ENCODE results near the gene PMM1. TPM values are rescaled to one million over a fixed set of nuclear protein-coding genes. Genes with fewer than 3 reads are reported as not detected.

Gene PMM1
- total and polyA plus RNA-seq, 12 donors, result 37.8 to 105 (median 62.1) TPM

DNA sequence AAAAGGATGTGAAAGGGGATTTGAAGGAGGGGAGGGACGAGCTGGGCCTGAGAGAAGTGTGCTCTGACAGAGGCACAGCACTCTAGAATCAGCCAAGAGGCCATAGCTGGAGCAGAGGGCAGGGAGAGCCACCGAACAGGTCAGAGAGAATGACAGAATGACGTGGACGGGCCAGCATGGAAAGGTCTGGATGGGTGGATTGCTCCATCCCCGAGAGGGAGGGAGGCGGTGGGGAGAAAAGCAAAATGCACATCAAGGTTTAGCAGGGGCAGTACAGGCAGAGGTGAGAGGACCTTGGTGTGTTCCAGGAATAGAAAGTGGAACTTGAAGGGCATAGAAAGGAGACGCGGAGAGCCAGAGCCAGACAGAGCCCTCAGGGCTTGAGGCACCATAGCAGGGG lies 6.9 kb downstream of the PMM1 start:
- H3K27me3 ChIP-seq, result no peaks in the 10 kb centered on the region
- peaks cover 0 to 30% of the 10 kb centered on the region in 2 donors for H3K36me3 ChIP-seq (replicated peaks in 1 of 2)
- H3K4me1 ChIP-seq (replicated peaks in 1 of 2), result peaks cover 22 to 28% of the 10 kb centered on the region in 2 donors
- H3K27ac ChIP-seq, result peak overlapping the region; percentile 0 to 90 (median 60)
- WGBS, 4 donors, result 35 to 58% (median 55%) methylated on average over 8 of the region's 8 CpGs
- intact Hi-C loops (cut with DNase I), result no loop called here
- DNase-seq, result peak; percentile 68 to 87 (median 73)
- TF ChIP-seq POLR2A (IDR thresholded peaks at IDR 0.05), result peak in 1 of 2 donors; percentile 14
- TF ChIP-seq, protein P1, sequence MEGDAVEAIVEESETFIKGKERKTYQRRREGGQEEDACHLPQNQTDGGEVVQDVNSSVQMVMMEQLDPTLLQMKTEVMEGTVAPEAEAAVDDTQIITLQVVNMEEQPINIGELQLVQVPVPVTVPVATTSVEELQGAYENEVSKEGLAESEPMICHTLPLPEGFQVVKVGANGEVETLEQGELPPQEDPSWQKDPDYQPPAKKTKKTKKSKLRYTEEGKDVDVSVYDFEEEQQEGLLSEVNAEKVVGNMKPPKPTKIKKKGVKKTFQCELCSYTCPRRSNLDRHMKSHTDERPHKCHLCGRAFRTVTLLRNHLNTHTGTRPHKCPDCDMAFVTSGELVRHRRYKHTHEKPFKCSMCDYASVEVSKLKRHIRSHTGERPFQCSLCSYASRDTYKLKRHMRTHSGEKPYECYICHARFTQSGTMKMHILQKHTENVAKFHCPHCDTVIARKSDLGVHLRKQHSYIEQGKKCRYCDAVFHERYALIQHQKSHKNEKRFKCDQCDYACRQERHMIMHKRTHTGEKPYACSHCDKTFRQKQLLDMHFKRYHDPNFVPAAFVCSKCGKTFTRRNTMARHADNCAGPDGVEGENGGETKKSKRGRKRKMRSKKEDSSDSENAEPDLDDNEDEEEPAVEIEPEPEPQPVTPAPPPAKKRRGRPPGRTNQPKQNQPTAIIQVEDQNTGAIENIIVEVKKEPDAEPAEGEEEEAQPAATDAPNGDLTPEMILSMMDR (IDR thresholded peaks at IDR 0.05), result no peak
- H3K4me3 ChIP-seq, result no peak overlapping the region
- no peaks in the 10 kb centered on the region for H3K9me3 ChIP-seq (replicated peaks in 1 of 3)

- no peak overlapping the region for H3K4me3 ChIP-seq
- TF ChIP-seq, protein P1 (IDR thresholded peaks at IDR 0.05), result no peak
- TF ChIP-seq POLR2A (IDR thresholded peaks at IDR 0.05), result peak in 1 of 2 donors; percentile 61
- peaks cover 26 to 34% of the 10 kb centered on the region in 2 donors for H3K4me1 ChIP-seq (replicated peaks in 1 of 2)
- intact Hi-C loops (cut with DNase I), result no loop called here
- DNase-seq, result peak; percentile 79 to 93 (median 92)
- peak overlapping the region; percentile 23 to 94 (median 85) for H3K27ac ChIP-seq
- no peaks in the 10 kb centered on the region for H3K27me3 ChIP-seq
- 31 to 46% (median 44%) methylated on average over 3 to 6 of the region's 6 CpGs for WGBS, 4 donors
- no peaks in the 10 kb centered on the region for H3K9me3 ChIP-seq (replicated peaks in 1 of 3)
- peaks cover 0 to 39% of the 10 kb centered on the region in 2 donors for H3K36me3 ChIP-seq (replicated peaks in 1 of 2)
Observed at GRCh38 chr22:41579997-41580355, 9.7 kb downstream of the PMM1 start.

DNA sequence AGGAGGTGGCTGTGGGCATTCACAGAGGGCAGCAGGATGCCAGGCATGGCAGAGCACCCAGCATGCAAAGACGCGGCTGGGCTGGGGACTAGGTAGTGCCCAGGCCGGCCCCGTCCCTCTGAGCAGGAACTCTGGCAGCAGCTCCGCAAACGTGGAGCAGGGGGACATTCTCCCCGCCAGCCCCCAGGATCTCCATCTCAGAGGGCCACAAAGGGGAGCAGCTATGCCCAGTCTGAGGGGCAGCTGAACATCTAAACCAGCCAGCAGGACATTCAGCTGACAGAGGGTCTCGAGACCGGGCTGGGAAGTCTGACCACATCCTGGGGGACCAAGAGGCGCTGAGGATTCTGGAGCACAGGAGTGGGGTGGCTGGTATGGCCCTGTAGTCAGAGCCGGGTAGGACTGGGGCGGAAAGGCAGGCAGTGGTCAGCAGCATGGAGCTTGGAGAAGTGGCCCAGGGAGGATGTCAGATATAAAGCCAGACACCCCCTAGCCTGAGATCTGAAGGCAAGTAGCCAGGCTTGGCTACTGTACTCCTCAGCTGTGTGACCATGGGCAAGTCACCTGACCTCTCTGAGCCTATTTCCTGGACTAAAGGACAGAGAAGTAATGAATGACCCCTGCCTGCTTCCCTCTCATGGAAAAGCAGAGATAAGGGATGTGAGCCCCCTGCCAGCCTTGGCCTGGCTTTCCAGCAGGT lies 10.2 kb downstream of the PMM1 start:
- intact Hi-C loops (cut with DNase I), result no loop called here
- H3K36me3 ChIP-seq (replicated peaks in 1 of 2), result peaks cover 0 to 39% of the 10 kb centered on the region in 2 donors
- 79 to 90% (median 86%) methylated on average over 6 to 12 of the region's 12 CpGs for WGBS, 4 donors
- H3K4me1 ChIP-seq (replicated peaks in 1 of 2), result peaks cover 32 to 39% of the 10 kb centered on the region in 2 donors
- no peaks in the 10 kb centered on the region for H3K27me3 ChIP-seq
- TF ChIP-seq, protein P1 (IDR thresholded peaks at IDR 0.05), result no peak
- TF ChIP-seq POLR2A (IDR thresholded peaks at IDR 0.05), result no peak
- H3K4me3 ChIP-seq, result no peak overlapping the region
- H3K27ac ChIP-seq, result peak overlapping the region; percentile 23 to 94 (median 85)
- H3K9me3 ChIP-seq (replicated peaks in 1 of 3), result no peaks in the 10 kb centered on the region
- DNase-seq, result peak in 6 of 7 donors; percentile 45 to 63 (median 47)

DNA sequence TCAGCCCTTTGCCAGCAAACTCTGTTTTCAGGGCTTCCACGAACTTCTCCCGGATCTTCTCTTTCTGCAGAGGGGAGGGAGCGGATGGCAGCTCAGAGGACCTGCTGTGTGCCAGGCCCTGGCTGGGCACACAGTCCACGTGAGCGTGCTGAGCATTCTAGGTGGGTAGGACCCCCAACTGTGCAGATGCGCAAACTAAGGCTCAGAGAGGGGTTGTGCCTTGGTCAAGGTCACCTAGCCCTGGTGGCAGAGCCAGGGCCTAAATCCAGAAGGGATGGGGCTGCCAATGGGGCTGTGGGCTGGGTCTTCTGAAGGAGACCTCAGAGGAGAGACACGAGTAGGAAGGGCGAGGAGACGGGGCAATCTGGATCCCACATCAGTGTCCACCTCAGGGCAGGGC lies 10.8 kb downstream of the PMM1 start:
- H3K27me3 ChIP-seq, result no peaks in the 10 kb centered on the region
- H3K4me3 ChIP-seq, result no peak overlapping the region
- intact Hi-C loops (cut with DNase I), result no loop called here
- H3K9me3 ChIP-seq (replicated peaks in 1 of 3), result no peaks in the 10 kb centered on the region
- TF ChIP-seq POLR2A (IDR thresholded peaks at IDR 0.05), result no peak
- TF ChIP-seq, protein P1 (IDR thresholded peaks at IDR 0.05), result no peak
- H3K27ac ChIP-seq, result peak overlapping the region; percentile 23 to 94 (median 85)
- peaks cover 0 to 34% of the 10 kb centered on the region in 2 donors for H3K36me3 ChIP-seq (replicated peaks in 1 of 2)
- WGBS, 4 donors, result 50 to 80% (median 53%) methylated on average over 3 to 9 of the region's 9 CpGs
- H3K4me1 ChIP-seq (replicated peaks in 1 of 2), result peaks cover 32 to 44% of the 10 kb centered on the region in 2 donors
- DNase-seq, result peak in 3 of 7 donors; percentile 40 to 58 (median 54)

Measured in adrenal gland (tissue), 12 donors.